RPMI8226 (cell line): ENCODE results near the gene ZBTB7C.

Experiments used
- DNase-seq: peaks from one replicate; pipeline ENCODE4 v3.0.0-alpha.2; 2015

The ZBTB7C gene

DNA sequence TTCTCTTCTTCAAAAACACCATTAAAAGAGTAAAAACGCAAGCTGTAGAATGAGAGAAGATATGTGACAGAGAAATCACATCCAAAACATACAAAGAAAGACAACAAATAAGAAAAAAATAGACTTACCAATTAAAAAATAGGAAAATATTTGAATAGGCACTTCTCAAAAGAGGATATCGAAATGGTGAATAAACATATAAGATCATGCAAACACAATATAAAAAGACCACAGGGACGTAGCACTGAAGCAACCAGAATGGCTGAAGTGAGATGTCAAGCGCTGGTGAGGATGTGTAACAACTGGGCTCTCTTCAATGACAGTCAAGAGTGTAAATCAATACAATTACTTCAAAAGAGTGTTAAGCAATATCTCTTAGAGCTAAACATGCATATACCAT lies 202.3 kb downstream of the ZBTB7C start:
- no peak for DNase-seq

DNA sequence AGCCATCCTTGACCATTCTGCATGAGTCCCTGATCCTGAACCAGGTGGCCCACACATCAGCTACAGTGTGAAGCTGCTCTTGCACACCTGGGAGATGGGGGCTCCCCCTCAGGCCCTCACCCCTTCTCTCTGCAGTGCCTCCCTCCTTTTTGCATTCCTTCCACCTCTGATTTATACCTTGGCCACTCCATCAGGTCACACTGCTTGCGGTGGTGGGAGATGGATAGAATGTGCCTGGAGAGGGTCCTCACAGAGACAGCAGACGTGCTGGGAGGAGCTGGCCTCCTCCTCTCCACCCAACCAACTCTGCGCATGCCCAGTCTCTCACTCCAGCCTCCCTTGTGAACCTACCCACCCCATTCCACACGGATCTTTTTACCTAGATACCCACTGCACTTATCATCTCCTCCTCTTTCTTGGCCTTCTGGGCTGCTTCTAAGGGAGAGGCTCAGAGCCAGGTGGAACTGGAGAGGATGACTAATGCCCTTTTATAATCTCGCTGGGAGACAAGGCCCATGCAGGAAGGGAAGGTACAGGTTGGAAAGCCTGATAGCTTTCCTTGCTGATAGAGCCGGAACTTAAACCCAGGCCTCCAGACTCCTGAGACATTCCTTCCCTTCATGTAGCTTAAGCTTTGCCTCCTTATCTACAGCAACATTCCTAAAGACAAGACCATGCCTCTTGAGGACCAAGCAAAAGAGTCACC lies 205.1 kb downstream of the ZBTB7C start:
- DNase-seq, result no peak

DNA sequence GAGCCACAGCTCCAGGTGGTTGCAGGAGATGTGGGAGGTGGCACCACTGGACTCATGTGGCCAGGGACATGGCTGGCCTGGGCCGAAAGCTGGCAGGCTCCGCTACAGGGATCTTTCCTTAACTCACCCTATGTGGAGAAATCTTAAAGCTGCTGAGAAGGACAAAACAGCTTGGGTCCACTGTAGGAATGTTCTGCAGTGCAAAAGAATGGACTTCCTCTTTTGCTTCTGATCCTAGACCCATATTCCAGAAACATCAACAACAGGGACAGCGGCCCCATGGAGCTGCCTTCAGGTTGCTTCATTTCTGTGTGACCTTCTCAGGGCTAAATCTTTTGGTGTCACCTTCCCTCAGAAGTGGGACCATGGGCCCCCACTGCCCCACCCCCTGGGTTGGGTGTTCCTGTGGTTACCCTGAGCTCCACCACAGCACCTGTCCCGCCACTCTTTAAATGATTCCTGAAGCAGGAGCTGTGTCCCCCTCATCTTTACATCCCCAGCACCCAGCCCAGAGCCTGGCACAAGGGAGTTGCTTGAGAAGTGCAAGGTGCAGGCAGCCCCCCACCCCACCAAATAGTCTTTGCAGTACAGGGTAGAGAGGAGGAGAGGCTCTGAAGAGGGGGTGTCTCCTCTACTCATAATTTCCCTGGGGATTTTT lies 205.8 kb downstream of the ZBTB7C start:
- DNase-seq, result no peak

DNA sequence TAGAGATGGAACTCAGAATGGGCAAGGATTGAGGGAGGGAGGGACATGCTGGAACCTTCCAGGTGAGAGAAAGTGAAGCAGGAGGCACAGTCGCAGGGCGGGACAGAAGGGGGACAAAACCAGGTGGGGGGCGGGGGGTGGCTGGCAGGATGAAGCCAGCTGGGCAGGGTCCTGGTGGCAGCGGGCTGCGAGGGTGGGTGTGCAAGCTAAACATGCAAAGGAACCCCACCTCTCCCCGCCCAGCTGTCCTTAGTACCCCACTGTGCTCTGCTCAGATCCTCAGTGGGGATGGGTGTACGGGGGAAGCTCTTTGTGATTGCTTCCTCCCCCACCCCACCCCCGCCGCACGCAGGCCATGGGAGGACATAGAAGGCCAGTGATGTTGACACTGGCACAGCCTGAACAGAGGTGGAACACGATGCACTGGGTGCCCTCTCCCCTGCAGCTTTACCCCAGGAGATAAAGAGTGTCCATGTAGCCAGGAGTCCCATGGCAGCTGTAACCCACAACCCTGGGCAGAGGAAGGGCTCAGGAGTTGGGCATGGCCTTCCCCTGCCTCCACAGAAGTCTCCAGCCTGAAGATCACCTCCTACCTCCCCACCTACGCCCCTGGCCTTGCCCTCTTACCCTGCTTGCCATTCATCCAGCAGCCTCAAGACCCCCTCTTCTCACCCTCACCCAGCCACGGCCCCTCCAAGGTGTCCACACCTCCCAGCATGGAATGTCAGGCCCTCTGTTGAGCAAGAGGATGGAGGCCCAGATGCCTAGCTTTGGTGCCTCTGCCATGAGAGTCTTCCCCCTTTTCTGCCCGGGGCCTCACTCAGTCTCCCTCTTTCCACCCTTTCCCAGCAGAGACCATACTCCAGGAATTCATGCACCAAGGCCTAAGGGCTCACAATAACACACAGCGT lies 206.6 kb downstream of the ZBTB7C start:
- DNase-seq, result no peak

DNA sequence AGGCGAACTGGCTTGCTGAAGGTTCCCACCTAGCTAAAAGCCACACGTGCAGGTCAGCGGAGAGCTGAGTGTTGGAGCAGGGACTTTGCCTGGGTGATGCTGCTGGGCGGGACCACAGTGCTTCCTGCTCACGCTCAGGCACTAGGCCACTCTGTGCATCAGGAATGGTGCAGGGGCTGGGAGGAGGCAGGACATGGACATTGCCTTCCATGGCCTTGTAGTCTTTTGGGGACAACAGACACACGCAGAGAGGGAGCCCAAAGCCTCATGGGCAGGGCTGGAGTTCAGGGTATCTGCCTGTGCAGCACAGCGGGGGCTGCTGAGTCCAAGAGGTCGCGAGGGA lies 207.2 kb downstream of the ZBTB7C start:
- DNase-seq, result no peak

DNA sequence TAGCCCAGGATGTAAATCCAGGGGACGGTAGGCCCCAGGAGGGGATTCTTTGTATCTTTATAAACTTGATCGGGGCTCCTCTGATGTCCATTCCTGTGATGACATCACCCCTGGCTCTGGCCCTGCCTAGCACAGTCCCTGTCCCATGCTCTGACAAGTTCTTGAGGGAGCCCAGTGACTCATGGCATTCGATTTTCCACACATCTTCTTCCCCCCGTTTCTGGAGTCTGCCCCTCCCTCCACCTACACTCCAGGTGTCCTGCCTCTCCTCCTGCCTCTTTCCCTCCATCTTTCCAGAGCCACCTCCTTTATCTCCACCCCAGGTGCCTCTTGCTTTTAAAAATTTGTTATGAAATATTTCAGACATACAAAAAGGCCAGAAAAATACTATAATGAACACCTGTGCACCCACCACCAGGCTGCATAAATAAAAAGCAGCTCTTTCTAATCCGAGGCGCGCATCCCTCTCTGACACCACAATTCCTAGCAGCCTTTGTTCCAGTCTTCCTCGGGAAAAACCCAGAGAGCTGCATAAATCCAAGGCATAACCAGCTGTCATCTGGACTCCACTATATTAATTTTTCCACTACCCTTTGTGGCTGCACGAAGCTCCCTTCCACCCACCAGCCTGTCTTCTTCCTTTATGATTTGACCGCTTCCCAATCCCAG lies 207.7 kb downstream of the ZBTB7C start:
- no peak for DNase-seq

DNA sequence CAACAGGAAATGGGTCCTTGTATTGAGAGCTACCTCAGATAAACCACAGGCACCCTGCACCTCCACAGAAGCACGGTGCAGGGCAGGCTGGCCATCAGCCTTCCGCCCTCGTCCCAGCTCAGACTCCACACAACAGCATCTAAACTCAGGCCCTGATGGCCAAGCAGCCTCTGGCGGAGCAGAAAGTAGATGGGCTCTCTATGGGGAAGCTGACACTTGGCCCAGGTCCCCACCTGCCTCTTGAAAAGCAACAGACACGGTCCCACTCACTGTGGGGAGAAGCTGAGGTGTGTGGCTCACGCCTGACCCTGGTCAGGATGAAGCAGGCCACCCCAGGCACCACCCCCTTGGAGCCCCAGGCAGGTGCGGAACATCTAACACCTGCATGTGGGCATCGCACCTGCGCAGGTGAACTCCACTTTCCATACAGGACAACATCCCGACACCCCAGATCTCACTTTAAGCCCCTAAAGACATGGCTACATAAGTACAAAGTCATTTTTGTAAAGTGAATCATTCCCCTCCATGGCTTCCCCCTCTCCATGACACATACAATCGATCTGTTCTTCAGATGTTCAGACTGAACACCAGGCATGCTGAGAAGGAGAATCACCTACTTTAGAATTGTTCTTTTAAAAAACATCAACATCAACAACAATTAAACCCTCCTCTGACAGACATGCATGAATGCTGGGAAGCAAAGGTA lies 208.4 kb downstream of the ZBTB7C start:
- DNase-seq, result no peak

DNA sequence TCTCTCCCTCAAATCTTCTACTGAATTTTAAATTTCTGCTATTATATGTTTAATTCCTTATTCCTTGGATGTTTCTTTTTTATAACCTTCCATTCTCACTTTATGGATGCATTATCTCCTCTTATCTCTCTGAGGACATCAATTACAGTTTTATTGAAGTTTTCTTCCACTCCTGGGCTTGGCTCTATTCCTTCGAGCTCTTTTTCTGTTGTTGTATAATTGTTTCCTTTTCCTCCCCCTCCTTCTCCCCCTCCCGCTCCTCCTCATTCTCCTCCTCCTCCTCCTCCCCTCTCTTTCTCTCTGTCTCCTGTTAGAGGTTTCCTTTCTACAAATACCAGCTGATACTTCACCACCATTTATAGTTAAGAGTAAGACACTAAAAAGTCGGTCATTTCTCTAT lies 209.8 kb downstream of the ZBTB7C start:
- no peak for DNase-seq

DNA sequence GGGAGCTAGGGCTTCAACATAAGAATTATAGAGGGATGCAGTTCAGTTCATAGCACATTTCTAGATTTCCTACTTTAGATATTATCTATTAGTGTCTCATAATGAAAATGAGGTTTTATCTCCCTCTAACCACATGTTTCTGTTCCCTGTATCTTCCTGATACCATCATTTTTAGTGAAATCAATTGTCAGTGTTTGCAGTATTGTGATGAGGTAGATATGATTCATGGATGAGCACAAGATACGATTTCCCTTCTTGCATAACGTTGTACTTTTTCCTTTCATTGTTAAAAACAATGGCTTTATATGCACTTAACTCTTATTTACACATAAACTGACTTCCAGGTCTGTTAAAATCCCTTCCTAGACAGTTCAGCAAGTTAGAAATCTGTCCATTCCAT lies 211.4 kb downstream of the ZBTB7C start:
- DNase-seq, result no peak

DNA sequence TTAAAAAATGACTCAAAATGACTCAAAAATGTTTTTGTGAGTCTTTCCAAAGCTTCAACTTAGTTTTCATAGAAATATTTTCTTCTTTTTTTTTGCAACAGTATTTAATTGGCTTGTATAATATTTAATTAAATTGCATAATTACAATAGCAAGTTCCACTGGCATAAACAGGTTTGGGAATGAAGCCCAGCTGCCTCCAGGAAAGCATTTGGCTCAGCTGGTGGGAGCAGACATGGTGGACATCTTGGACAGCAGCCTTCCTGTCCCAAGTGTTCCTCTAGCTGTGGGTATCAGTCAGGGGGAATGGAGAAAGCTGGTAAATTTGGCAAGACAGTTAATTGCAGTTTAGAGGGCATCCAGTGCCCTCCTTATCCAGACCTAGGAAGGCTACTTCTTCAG lies 213.4 kb downstream of the ZBTB7C start:
- DNase-seq, result no peak

DNA sequence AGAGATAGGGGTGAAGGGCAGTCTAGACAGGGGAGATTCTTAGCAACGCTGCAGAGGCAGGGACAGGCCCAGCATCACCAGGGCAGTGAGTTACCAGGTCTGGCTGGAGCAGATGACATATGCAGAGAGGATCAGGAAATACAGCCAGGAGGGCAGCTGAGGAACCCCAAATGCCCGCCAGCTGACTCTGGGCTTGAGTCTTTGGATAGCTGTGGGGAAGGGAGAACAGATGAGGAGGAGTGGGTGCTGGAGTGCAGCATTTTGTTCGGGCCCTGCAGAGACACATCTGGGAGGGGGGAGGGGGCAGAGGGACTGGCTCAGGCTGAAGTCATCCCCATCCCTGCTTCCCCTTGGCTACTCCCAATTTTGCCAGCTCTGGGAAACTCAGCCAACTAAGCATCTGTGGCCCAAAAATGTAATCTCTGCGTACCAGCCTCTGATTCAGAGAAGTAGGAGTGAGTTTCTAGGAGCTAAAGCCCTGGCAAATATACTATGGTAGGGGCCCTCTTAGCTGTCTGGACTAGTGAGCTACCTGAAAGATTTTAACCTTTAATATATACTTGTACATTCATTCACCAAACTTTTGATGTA lies 214.5 kb downstream of the ZBTB7C start:
- DNase-seq, result no peak

DNA sequence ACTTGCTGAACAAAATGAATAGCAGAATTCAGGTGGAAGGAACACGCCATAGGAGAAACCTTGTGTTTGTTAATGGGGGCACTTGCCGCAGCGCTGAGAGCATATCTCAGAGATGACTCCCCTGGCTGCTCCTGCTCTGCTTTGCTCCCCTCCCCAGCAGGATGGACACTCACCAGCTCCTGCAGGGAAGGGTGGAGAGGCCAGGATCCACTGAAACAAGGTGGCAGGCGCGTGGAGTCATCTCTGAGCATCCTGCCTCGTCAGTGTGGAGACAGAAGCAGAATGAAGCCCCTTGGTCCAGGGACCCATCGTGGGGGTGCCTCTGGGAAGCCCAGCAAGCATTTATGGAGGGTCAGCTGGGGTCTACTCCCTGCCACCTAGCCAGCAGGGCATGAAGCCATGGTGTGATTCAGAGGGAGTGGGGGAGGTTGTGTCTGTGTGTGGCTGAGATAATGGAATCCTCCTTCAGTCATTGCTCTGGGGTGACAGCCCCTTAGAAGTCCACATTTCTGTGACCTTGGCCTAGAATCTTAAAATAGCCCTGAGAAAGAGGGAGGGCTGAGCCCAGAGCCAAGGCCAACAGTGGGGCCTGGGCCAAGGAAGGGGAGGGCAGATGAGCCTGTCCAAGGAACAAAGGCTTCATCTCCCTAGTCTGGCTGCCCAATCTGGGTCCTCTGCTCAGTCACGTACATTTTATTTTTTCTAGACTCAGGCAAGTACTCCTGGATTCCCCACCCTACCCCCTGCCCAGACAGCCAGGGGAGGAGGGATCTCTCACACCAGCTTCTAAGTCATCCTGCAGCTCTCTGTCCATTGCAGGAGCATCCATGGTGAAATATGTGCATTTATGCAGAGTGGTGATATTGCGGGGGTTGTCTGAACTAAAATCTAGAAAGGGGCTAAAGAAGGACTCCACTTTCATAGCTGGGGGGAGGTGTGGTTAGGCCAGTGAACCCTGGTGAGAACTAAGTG lies 215.4 kb downstream of the ZBTB7C start:
- DNase-seq, result no peak

DNA sequence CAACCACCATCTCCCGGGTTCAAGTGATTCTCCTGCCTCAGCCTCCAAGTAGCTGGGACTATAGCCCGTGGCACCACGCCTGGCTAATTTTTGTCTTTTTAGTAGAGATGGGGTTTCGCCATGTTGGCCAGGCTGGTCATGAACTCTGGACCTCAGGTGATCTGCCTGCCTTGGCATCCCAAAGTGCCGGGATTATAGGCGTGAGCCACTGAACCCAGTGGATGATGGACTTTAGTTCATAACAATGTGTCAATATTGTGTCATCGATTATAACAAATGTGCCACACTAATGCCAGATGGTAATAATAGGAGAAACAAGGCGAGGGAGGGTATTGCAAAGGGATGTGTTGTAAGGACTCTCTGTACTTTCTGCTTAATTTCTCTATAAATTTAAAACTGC lies 216.6 kb downstream of the ZBTB7C start:
- DNase-seq, result no peak

DNA sequence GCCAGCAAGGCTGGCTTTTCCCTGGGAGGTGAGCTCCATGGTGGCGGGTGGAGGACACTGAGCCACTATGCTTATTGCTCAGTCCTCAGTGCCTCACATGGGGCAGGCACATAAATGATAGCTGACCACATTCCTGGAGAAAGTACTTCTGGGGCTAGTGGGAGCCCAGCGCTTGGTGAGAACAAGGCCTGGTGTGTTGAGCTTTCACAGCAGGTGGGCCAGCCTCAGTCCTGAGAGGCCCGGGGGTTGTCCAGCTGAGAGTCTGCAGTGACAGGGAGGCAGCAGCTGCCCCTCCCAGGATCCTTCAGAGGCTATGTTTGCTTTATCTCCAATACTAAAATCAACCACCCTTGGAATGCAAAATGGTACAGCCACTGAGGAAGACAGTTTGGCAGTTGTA lies 217.7 kb downstream of the ZBTB7C start:
- DNase-seq, result no peak

DNA sequence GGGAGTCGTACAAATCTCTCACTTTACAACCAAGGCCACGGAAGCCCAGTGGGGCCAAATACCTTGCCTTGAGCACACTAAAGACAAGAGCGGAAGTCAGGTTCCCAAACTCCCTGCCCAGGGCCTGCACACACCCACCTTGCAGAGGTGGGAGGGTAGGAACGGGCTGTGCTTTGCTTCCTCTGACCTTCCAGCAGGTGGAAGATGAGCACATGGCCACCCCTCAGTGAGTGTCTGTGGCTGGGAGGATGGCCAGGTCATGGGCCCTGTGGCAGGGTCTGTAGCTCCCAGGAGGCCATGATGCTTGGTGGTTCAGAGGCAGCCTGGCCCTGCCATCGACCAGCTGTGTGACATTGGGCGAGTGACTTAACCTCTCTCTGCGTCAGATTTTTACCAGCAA lies 218.2 kb downstream of the ZBTB7C start:
- DNase-seq, result no peak

DNA sequence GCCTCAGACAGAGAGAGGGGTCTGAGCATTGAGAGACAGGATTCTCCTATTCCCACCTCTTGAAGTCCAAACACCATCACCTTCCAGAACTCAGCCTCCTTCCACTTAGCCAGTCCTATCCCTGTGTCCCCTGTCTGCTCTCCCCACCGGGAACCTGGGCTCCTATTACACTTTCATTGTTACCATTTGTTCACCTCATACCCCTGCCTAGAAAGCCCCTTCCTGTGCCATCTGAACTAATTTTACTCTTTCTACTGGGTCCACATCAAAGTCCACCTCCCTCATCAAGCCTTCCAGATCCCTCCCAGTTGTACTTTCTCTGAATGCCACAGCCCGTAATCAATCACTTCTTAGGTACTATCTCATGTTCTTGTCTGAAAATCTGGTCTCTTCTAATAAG lies 220.6 kb downstream of the ZBTB7C start:
- DNase-seq, result no peak

DNA sequence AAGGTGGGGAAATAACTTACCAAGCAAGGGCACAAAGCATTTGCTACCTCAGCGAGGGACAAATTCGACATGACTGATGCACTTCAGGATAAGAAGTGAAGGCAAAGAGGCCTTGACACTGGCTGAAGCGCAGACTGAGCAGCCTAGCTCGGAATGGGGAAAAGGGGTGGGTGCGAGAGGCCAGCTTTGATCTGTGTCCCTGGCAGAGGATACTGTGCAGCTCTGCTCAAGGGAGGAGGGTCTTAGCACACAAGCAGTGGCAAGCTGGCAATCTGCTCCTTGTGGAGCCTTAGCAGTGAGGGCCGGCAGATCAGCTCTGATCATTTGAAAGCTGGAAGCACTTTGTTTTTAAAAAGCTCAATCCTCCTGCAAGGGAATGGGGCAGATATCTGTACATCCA lies 222.3 kb downstream of the ZBTB7C start:
- no peak for DNase-seq

DNA sequence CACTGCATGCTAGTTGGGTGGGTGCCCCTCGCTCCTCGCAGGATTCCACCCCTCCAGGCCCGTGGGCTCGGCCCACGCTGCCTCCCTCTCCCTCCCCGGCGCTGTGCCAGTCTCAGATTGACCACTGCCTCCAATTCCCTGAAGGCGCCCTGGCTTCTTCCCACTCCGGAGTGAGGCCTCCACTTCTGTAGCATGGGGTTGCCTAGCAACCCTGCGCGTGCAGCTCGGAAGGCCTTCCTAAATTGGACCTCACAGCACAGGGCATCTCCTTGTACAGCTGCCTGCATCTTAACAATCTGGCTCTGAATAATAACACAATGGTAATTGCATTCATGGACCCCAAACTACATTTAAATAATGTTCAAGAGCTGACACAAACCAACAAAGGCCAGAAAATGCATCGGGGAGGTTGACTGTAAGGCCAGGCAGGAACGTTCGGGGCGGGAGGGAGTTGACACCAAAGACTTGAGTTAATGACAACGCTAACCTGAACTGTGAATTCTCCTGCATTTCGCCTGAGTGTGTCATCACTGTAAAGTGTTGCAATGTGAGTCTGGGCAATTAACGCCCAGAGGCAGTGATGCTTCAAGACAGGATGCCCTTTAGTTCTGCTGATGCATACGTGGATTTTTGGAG lies 222.9 kb downstream of the ZBTB7C start:
- no peak for DNase-seq

DNA sequence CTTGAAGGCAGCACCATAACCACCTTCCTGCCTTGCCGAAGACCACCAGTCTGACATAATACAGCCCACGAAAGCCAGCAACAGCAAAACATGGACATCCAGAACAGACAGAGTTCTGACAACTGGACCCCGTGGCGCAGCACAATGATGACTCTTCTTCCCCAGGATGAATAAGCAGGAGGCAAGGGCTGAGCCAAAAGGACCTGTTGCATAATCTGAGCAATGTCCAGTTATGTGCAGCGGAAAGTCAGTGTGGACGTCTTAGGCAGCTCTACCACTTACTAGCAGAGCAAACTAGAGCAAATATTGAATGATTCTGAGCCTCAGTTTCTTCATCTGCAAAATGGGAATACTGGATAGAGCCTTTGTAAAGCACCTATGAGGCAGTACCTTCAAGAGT lies 225.1 kb downstream of the ZBTB7C start:
- DNase-seq, result no peak

DNA sequence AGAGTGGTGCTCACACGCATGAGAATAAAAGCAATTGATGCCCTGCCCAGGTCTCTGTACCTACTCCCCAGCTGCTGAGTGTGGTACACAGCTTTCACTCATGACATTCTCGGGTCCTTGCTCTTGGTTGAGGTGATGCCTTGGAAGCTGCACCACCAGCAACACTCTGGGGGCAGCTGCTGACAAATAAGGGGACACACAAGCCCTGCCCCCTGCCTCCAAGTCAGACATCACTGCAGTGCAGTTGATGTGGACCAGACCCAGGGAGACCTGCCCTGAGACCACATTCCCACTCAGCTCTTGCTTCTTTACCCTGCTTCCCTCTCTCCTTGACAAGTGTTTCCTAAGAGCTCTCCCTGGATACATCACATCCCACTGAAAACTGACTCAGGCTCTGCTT lies 225.6 kb downstream of the ZBTB7C start:
- no peak for DNase-seq

DNA sequence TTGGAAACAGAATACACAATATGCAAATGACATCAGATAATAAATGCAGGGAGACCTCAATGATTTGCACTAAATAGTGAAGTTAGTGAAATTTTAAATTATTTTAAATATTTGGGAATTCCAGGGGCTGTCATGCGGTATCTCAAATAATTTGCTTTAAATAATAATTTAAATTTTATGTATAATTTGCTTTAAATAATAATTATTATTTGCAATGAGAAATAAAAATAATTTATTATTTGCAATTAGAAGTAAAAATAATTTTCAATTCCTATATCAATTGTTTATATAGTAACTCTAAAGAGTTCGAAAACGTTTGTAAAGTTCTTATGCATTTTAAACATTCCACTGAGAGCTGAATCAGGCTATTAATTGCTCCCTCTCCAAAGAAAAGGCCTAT lies 226.4 kb downstream of the ZBTB7C start:
- no peak for DNase-seq
